Mammary epithelial cell (primary cell): ENCODE data around the gene ZMYND11.

ENCODE experiments used
- CTCF ChIP-seq, 2 donors: IDR thresholded peaks in 1 of 2; conservative IDR thresholded peaks in 1 of 2; 2 replicates each; pipeline ENCODE4 v1.5.1; 2011 to 2012; ENCODE audit warnings: inconsistent platforms in 2 of 2, low read length in 2 of 2, mild to moderate bottlenecking in 2 of 2, control low read depth in 1 of 2, low read depth in 1 of 2; ENCODE audit not compliant: insufficient read depth in 1 of 2; ENCODE audit errors: extremely low read depth in 1 of 2
- EZH2 ChIP-seq: IDR thresholded peaks from 2 replicates; pipeline ENCODE4 v1.6.1; 2012; ENCODE audit warnings: low read length, inconsistent platforms, borderline replicate concordance

GRCh38 chr10:91313-91712, 43.9 kb upstream of the ZMYND11 start:
- no peak for TF ChIP-seq EZH2
- no peak for TF ChIP-seq CTCF (conservative IDR thresholded peaks at IDR 0.05 in 1 of 2, IDR thresholded peaks at IDR 0.05 in 1 of 2; ENCODE audit: extremely low read depth in 1 of 2, insufficient read depth in 1 of 2, low read depth in 1 of 2, low read length in 2 of 2)
